B cell (primary cell): Measurements from ENCODE around the gene TJP2.

Experiments
- CTCF ChIP-seq: fragments of 200-600 bp; IDR thresholded peaks from one replicate; pipeline ENCODE4 v1.8.0; 2022; ENCODE audit warnings: antibody characterized with exemption, mild to moderate bottlenecking
- EZH2 ChIP-seq: IDR thresholded peaks from 2 replicates; pipeline ENCODE4 v1.6.1; 2012; ENCODE audit warnings: borderline replicate concordance, low read depth, mild to moderate bottlenecking, moderate library complexity, low read length; ENCODE audit not compliant: insufficient read depth, poor library complexity, severe bottlenecking

GRCh38 chr9:69136185-69136584 is 37.9 kb upstream of the TJP2 start:
- TF ChIP-seq CTCF = no peak
- no peak for TF ChIP-seq EZH2
